GM21367 (cell line): Measurements from ENCODE around the gene ADAMTS10.
"Not testable (repeated sequence)": the region's sequence is repeated elsewhere in the genome, so short reads cannot be mapped to it uniquely, and the experiment has no call there.

Experiments
- ATAC-seq: cut with Tn5 transposase; IDR thresholded peaks from one replicate; pipeline ENCODE4 v1.9.1; 2021; ENCODE audit not compliant: unreplicated experiment

ADAMTS10 gene

GRCh38 chr19:8629184-8629583 is 18.7 kb upstream of the ADAMTS10 start:
- ATAC-seq: no peak

- ATAC-seq: no peak
These were observed 16.3 kb upstream of the ADAMTS10 start for GRCh38 chr19:8626842-8627241.

GRCh38 chr19:8622886-8623285 is 12.4 kb upstream of the ADAMTS10 start:
- ATAC-seq: not testable (repeated sequence)

- ATAC-seq: no peak
These were observed 8.2 kb upstream of the ADAMTS10 start for GRCh38 chr19:8618751-8619150.

- ATAC-seq: no peak
These were observed 7.5 kb upstream of the ADAMTS10 start for GRCh38 chr19:8617984-8618383.

GRCh38 chr19:8617325-8617724 is 6.8 kb upstream of the ADAMTS10 start:
- not testable (repeated sequence) for ATAC-seq

- no peak for ATAC-seq
These were observed 6.3 kb upstream of the ADAMTS10 start for GRCh38 chr19:8616861-8617260.

GRCh38 chr19:8615813-8616596 is 5.5 kb upstream of the ADAMTS10 start:
- ATAC-seq: no peak

- no peak for ATAC-seq
These were observed 4.5 kb upstream of the ADAMTS10 start for GRCh38 chr19:8615024-8615423.

GRCh38 chr19:8614455-8614854 is 3.9 kb upstream of the ADAMTS10 start:
- ATAC-seq: no peak

- no peak for ATAC-seq
These were observed 2.3 kb upstream of the ADAMTS10 start for GRCh38 chr19:8612807-8613171.

GRCh38 chr19:8611877-8612806 is 1.6 kb upstream of the ADAMTS10 start:
- ATAC-seq: no peak

- ATAC-seq: no peak
These were observed 919 bp upstream of the ADAMTS10 start for GRCh38 chr19:8611391-8611876.

- ATAC-seq: no peak
These were observed 403 bp upstream of the ADAMTS10 start for GRCh38 chr19:8610936-8611300.

GRCh38 chr19:8609279-8610040 is 1.1 kb downstream of the ADAMTS10 start:
- ATAC-seq: no peak

GRCh38 chr19:8608941-8609278 is 1.6 kb downstream of the ADAMTS10 start:
- no peak for ATAC-seq

- no peak for ATAC-seq
These were observed 3.1 kb downstream of the ADAMTS10 start for GRCh38 chr19:8607386-8607785.

- ATAC-seq: no peak
These were observed 5.0 kb downstream of the ADAMTS10 start for GRCh38 chr19:8605514-8605913.

GRCh38 chr19:8601796-8602195 is 8.7 kb downstream of the ADAMTS10 start:
- ATAC-seq: no peak

GRCh38 chr19:8600816-8601215 is 9.7 kb downstream of the ADAMTS10 start:
- no peak for ATAC-seq

- no peak for ATAC-seq
These were observed 10.5 kb downstream of the ADAMTS10 start for GRCh38 chr19:8600064-8600463.
